Measurements from ENCODE around the gene THSD7A. TPM values are rescaled to one million over a fixed set of nuclear protein-coding genes. Genes with fewer than 3 reads are reported as not detected.

The THSD7A gene
- total RNA-seq, 2 donors from 2014 or later = 1.6 to 6.1 TPM

GRCh38 chr7:11548532-11548931 is 283.5 kb downstream of the THSD7A start:
- Histone ChIP-seq H3K27me3 (replicated peaks; ENCODE audit: insufficient read depth) (no peaks in the 10 kb centered on the region), H3K36me3 (no peaks in the 10 kb centered on the region), H3K27ac (no peak overlapping the region), H3K4me1 (ENCODE audit: control insufficient read depth in 1 of 2, low read depth in 2 of 2) (no peaks in the 10 kb centered on the region), H3K4me3 (no peak overlapping the region), H3K9me3 (no peaks in the 10 kb centered on the region)
- TF ChIP-seq CTCF (IDR thresholded peaks at IDR 0.05) = no peak
- ATAC-seq (ENCODE audit: insufficient number of reproducible peaks, low FRiP score, low read depth) (no peak), DNase-seq (ENCODE audit: low spot score) (no peak)

- no peaks in the 10 kb centered on the region for H3K36me3 ChIP-seq
- no peak for ATAC-seq (ENCODE audit: insufficient number of reproducible peaks, low FRiP score, low read depth)
- no peak overlapping the region for H3K27ac ChIP-seq
- no peak overlapping the region for H3K4me3 ChIP-seq
- H3K27me3 ChIP-seq (replicated peaks; ENCODE audit: insufficient read depth) = no peaks in the 10 kb centered on the region
- no peak for TF ChIP-seq CTCF (IDR thresholded peaks at IDR 0.05)
- H3K9me3 ChIP-seq = no peaks in the 10 kb centered on the region
- no peaks in the 10 kb centered on the region for H3K4me1 ChIP-seq (ENCODE audit: control insufficient read depth in 1 of 2, low read depth in 2 of 2)
- DNase-seq (ENCODE audit: low spot score) = no peak
Measured at GRCh38 chr7:11541330-11541729, 290.7 kb downstream of the THSD7A start.

DNA sequence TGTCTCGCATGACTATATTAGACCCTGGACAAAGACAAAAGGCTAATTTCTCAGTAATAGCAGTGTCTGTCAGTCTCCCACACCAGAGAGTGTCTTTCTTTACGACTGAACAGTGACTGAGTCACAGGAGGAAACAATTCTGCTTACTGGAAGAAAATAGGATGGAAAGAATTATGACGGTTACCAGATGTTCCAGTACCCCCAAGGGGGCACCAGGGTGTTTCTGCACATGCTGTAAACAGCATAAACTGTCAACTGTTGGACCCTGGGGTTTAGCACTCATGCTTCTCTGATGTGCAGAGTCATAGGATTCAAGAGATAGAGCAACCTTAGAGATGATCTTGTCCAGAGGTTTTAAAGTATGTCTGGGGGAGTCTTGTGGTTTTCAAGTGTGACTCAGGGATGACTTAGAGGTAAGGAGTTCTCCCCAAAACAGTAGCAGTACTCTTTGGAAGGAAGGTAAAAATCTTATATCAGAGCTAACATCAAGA is 291.7 kb downstream of the THSD7A start:
- Histone ChIP-seq H3K27ac (no peak overlapping the region), H3K9me3 (no peaks in the 10 kb centered on the region), H3K4me1 (ENCODE audit: control insufficient read depth in 1 of 2, low read depth in 2 of 2) (no peaks in the 10 kb centered on the region), H3K27me3 (replicated peaks; ENCODE audit: insufficient read depth) (no peaks in the 10 kb centered on the region), H3K36me3 (no peaks in the 10 kb centered on the region), H3K4me3 (no peak overlapping the region)
- no peak for TF ChIP-seq CTCF (IDR thresholded peaks at IDR 0.05)
- DNase-seq (ENCODE audit: low spot score) (no peak), ATAC-seq (ENCODE audit: insufficient number of reproducible peaks, low FRiP score, low read depth) (no peak)

DNA sequence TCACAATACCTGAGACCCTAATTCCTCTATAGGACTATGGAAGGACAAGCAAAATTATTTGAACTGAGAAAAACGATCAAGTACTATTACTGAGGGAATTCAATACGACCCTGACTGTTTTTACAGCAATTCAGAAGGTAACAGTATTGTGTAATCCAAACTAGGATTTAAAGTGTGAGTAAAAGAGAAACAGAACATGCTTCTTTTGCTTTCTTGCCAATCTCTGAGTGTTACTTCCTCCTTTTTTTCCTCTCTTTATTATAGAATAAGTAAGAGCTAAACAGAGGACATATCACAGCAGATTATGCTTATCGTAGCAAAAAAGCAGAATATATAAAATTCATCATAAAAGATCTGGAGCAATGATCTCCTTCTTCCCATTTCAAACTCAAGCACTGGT is 292.1 kb downstream of the THSD7A start:
- Histone ChIP-seq H3K9me3 (no peaks in the 10 kb centered on the region), H3K27ac (no peak overlapping the region), H3K4me1 (ENCODE audit: control insufficient read depth in 1 of 2, low read depth in 2 of 2) (no peaks in the 10 kb centered on the region), H3K4me3 (no peak overlapping the region), H3K36me3 (no peaks in the 10 kb centered on the region), H3K27me3 (replicated peaks; ENCODE audit: insufficient read depth) (no peaks in the 10 kb centered on the region)
- no peak for DNase-seq (ENCODE audit: low spot score)
- ATAC-seq (ENCODE audit: insufficient number of reproducible peaks, low FRiP score, low read depth) = no peak
- no peak for TF ChIP-seq CTCF (IDR thresholded peaks at IDR 0.05)

DNA sequence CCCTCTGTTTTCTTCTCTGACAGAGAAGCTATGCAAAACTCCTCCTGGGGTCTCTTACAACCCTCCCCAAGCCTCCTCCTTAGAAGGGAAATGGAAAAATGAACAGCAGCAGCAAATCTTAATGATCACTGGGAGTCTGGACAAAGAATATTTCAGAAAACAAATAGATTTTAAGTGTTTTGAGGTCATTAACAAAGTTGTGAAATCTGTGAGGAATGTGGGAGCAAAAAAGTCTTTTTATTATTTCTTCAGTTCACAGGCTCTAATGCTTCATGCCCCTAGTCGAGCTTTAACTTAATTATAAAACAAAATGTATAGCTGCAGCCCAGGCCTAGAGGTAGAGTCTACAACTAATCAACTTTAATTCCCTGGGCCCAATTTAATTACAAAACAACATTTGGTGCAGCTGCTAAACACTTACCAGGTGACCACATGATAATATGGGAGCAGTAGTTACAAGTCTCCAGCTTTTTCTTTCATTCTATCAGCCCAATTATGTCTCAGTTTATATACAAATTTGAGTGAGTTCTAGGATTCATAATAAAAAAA is 293.2 kb downstream of the THSD7A start:
- DNase-seq (ENCODE audit: low spot score) = no peak
- no peak for TF ChIP-seq CTCF (IDR thresholded peaks at IDR 0.05)
- Histone ChIP-seq H3K4me3 (no peak overlapping the region), H3K9me3 (no peaks in the 10 kb centered on the region), H3K27me3 (replicated peaks; ENCODE audit: insufficient read depth) (no peaks in the 10 kb centered on the region), H3K36me3 (no peaks in the 10 kb centered on the region), H3K27ac (no peak overlapping the region), H3K4me1 (ENCODE audit: control insufficient read depth in 1 of 2, low read depth in 2 of 2) (no peaks in the 10 kb centered on the region)
- no peak for ATAC-seq (ENCODE audit: insufficient number of reproducible peaks, low FRiP score, low read depth)

Data from thoracic aorta (tissue), 2 donors.